T47D (cell line): ENCODE results near the gene GATD1.
"Not testable (repeated sequence)": the region's sequence is repeated elsewhere in the genome, so short reads cannot be mapped to it uniquely, and the experiment has no call there.

Source experiments
- DNase-seq, 2 experiments: peaks; one replicate each; pipeline versions ENCODE4 v3.0.0 to v3.0.0-alpha.2; 2011 to 2012; ENCODE audit warnings: low read depth in 1 of 2, low spot score in 1 of 2
- JUND ChIP-seq: IDR thresholded peaks from 2 replicates; pipeline ENCODE4 v1.6.1; 2012; ENCODE audit warnings: low read depth
- in situ Hi-C: cut with HindIII; loops from 2 replicates; pipeline ENCODE4 v1.10.0; 2016; ENCODE audit warnings: low sequenced_read_pairs, low pct_unique_long_range_greater_than_20kb

The GATD1 gene

DNA sequence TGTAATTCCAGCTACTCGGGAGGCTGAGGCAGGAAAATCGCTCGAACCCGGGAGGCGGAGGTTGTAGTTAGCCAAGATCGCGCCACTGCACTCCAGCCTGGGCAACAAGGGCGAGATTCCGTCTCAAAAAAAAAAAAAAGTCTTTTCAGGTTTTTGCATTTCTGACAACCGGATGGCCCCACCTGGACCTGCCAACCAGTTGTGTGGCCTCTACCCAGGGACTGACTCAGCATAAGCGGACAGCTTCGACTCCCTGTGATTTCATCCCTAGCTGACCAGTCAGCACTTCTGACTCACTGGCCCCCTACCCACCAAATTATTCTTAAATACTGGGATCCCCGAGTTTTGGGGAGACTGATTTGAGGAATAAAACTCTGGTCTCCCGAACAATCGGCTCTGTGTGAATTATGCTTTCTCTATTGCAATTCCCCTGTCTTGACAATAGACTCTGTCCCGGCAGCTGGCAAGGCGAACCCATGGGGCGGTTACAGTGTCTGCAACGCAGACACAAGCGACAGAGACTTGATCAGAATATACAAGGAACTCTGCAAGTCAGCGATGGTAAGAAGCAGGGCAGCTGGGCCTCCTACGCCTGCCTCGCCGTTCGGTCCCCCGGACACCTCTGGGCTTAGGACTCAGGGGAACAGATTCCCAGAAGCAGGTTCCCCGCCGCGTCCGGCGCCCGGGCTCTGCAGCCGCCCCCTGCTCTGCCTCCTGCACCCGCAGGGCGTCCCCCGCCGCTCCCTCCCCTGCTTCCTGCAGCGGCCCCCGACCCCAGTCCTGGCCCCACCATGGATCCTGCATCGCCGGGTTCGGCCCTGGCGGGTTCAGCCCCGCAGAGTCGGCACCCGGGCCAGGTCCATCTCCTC is 30.8 kb downstream of the GATD1 start:
- in situ Hi-C loops, result no loop called here
- TF ChIP-seq JUND, result no peak
- peak in 1 of 2 experiments; percentile 41 for DNase-seq

- no peak for TF ChIP-seq JUND
- in situ Hi-C loops, result no loop called here
- DNase-seq, result no peak
These were observed 31.9 kb downstream of the GATD1 start for GRCh38 chr11:745428-745827.

GRCh38 chr11:742571-743201 is 34.6 kb downstream of the GATD1 start:
- no peak for DNase-seq
- TF ChIP-seq JUND, result no peak
- in situ Hi-C loops, result no loop called here

GRCh38 chr11:742156-742546 is 35.1 kb downstream of the GATD1 start:
- in situ Hi-C loops, result no loop called here
- no peak for DNase-seq

GRCh38 chr11:737899-738298 is 39.4 kb downstream of the GATD1 start:
- in situ Hi-C loops, result not testable (repeated sequence)
- DNase-seq, result peak in 1 of 2 experiments; percentile 84

More at GRCh38 chr11:742156-742546, 35.1 kb downstream of the GATD1 start:
- TF ChIP-seq JUND, result no peak

DNA sequence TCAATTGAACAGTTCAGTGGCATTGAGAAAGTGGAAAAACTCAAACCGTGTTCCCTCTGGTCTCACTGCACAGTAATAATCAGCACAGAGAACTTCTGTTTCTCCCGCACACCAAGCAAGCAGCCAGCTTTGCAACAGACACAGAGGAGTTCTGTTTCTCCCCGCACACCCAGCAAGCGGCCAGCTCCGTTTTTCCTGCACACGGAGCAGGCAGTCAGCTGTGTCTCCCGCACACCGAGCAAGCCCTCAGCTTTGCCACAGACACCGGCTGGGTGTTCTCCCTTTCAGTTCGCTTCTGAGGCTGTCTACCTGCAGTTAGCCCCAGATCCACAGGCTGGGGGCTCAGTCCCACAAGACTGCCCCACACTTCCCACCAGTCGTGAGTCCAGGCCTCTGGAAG is 39.9 kb downstream of the GATD1 start:
- in situ Hi-C loops, result no loop called here
- no peak for TF ChIP-seq JUND
- no peak for DNase-seq

GRCh38 chr11:734541-734940 is 42.7 kb downstream of the GATD1 start:
- DNase-seq, in situ Hi-C loops: not testable (repeated sequence)

GRCh38 chr11:733072-733471 is 44.2 kb downstream of the GATD1 start:
- no peak for TF ChIP-seq JUND
- in situ Hi-C loops, result no loop called here
- no peak for DNase-seq

GRCh38 chr11:729492-730074 is 47.7 kb downstream of the GATD1 start:
- DNase-seq, result no peak
- in situ Hi-C loops, result no loop called here
- 0 out of 2 replicates have a peak, but pooled peaks have one; percentile 2 for TF ChIP-seq JUND

- in situ Hi-C loops, result no loop called here
- no peak for DNase-seq
- 0 out of 2 replicates have a peak, but pooled peaks have one; percentile 14 for TF ChIP-seq JUND
These were observed 48.3 kb downstream of the GATD1 start for GRCh38 chr11:728901-729491.

DNA sequence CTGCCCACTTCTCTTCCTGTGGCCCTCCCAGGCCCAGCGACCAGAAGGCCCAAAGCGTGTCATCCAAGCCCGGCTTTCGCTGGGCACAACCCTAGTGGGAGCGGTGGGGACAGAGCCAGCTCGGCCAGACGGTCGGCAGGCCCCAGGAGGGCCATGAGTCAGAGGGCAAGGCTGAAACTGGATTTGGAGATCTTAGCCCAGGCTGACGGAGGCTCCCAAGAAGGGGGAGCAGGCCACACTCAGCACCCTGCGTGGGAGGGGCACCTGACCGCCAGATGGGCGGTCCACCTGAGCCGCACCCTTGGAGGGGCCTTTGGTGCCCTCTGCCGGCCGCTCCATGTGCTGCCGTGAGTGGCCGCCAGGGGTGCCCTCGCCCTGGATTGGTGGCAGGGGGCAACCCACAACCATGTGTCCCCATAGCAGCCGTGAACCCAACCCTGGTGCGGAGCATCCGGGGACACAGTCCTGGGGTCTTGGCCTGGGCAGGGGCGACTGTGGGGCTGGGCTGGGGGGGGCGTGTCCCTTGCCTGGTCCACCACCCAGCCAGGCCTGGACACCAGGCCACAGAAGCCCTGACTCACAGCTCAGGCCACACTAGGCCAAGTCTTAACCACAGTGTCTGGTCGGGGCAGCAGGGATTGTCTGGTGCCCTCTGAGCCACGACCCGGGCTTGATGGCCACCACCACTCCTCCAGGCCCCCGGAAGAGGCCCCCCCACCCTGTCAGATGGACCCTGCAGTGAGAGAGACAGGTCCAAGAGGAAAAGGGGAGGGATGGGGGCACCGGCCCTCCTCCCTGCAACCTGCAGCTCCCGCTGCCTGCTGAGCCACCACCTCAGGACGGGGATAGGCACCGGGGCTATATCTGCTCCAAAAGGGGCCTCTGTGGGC is 49.2 kb downstream of the GATD1 start:
- peak; percentile 77 to 91 for DNase-seq
- in situ Hi-C loops, result no loop called here
- no peak for TF ChIP-seq JUND

- DNase-seq, result no peak
- no peak for TF ChIP-seq JUND
- in situ Hi-C loops, result no loop called here
These were observed 50.0 kb downstream of the GATD1 start for GRCh38 chr11:727281-727701.
